Measurements from ENCODE around the gene RAD9A. TPM values are rescaled to one million over a fixed set of nuclear protein-coding genes. Genes with fewer than 3 reads are reported as not detected.
A peak's percentile ranks its signal among the peaks of the same experiment; 100 is the strongest.

The RAD9A gene
- total RNA-seq, 1 donor from 2014 or later = 49.4 TPM

- Mint-ChIP-seq H3K27me3 (ENCODE audit: low read depth) (no peaks in the 10 kb centered on the region), H3K27ac (ENCODE audit: unreplicated experiment) (peak overlapping the region; percentile 98), H3K4me3 (peak overlapping the region; percentile 89), H3K36me3 (ENCODE audit: low read depth) (no peaks in the 10 kb centered on the region), H3K4me1 (peaks cover 8% of the 10 kb centered on the region), H3K9me3 (no peaks in the 10 kb centered on the region)
- no peak for TF ChIP-seq CTCF (conservative IDR thresholded peaks at IDR 0.05)
- no peak for DNase-seq (ENCODE audit: low read depth, low spot score)
Observed at GRCh38 chr11:67429038-67429668, 37.4 kb downstream of the RAD9A start.

GRCh38 chr11:67429722-67430121 lies 37.9 kb downstream of the RAD9A start:
- no peaks in the 10 kb centered on the region for H3K36me3 Mint-ChIP-seq (ENCODE audit: low read depth)
- DNase-seq (ENCODE audit: low read depth, low spot score) = no peak
- no peak overlapping the region for H3K27ac Mint-ChIP-seq (ENCODE audit: unreplicated experiment)
- peak overlapping the region; percentile 89 for H3K4me3 Mint-ChIP-seq
- no peaks in the 10 kb centered on the region for H3K9me3 Mint-ChIP-seq
- no peaks in the 10 kb centered on the region for H3K27me3 Mint-ChIP-seq (ENCODE audit: low read depth)
- TF ChIP-seq CTCF (conservative IDR thresholded peaks at IDR 0.05) = no peak
- H3K4me1 Mint-ChIP-seq = peaks cover 8% of the 10 kb centered on the region

GRCh38 chr11:67431346-67432249 lies 39.8 kb downstream of the RAD9A start:
- peak overlapping the region; percentile 81 for H3K4me3 Mint-ChIP-seq
- no peaks in the 10 kb centered on the region for H3K9me3 Mint-ChIP-seq
- no peaks in the 10 kb centered on the region for H3K36me3 Mint-ChIP-seq (ENCODE audit: low read depth)
- no peak for TF ChIP-seq CTCF (conservative IDR thresholded peaks at IDR 0.05)
- no peaks in the 10 kb centered on the region for H3K27me3 Mint-ChIP-seq (ENCODE audit: low read depth)
- no peak for DNase-seq (ENCODE audit: low read depth, low spot score)
- peak overlapping the region; percentile 85 for H3K27ac Mint-ChIP-seq (ENCODE audit: unreplicated experiment)
- peaks cover 8% of the 10 kb centered on the region for H3K4me1 Mint-ChIP-seq

GRCh38 chr11:67432655-67433349 lies 41.0 kb downstream of the RAD9A start:
- Mint-ChIP-seq H3K27ac (ENCODE audit: unreplicated experiment) (no peak overlapping the region), H3K4me3 (peak overlapping the region; percentile 81), H3K4me1 (peaks cover 5% of the 10 kb centered on the region), H3K9me3 (no peaks in the 10 kb centered on the region), H3K36me3 (ENCODE audit: low read depth) (no peaks in the 10 kb centered on the region), H3K27me3 (ENCODE audit: low read depth) (no peaks in the 10 kb centered on the region)
- no peak for DNase-seq (ENCODE audit: low read depth, low spot score)
- TF ChIP-seq CTCF (conservative IDR thresholded peaks at IDR 0.05) = no peak

GRCh38 chr11:67433536-67434394 lies 42.0 kb downstream of the RAD9A start:
- Mint-ChIP-seq H3K4me3 (peak overlapping the region; percentile 49), H3K27me3 (ENCODE audit: low read depth) (no peaks in the 10 kb centered on the region), H3K9me3 (no peaks in the 10 kb centered on the region), H3K27ac (ENCODE audit: unreplicated experiment) (no peak overlapping the region), H3K36me3 (ENCODE audit: low read depth) (no peaks in the 10 kb centered on the region), H3K4me1 (no peaks in the 10 kb centered on the region)
- DNase-seq (ENCODE audit: low read depth, low spot score) = no peak
- TF ChIP-seq CTCF (conservative IDR thresholded peaks at IDR 0.05) = no peak
